GM19240 (cell line): ENCODE measurements around the gene NEK11.
A peak's percentile ranks its signal among the peaks of the same experiment; 100 is the strongest.

ENCODE experiments used
- DNase-seq: peaks from one replicate; pipeline ENCODE4 v3.0.0; 2011; ENCODE audit warnings: low spot score; ENCODE audit not compliant: insufficient read length

The NEK11 gene

DNA sequence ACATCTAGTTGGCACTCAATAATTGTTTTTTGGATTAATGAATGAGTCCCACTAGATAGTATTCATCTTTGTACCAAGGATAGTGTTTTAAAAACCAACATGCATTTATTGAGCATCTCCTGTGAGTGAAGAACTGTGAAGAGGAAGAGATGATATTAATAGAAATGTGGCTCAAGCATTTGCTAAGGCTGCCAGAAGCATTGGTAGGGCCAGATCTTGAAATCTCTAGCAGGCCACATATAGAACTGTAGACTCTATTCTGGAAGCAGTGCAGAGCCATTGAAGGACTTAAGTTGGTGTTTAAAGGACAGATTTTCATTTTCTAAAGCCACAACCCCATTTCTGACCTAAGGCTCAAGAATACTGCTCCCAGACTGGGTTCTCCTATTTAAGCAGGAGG, 99.0 kb downstream of the NEK11 start:
- DNase-seq, result no peak

DNA sequence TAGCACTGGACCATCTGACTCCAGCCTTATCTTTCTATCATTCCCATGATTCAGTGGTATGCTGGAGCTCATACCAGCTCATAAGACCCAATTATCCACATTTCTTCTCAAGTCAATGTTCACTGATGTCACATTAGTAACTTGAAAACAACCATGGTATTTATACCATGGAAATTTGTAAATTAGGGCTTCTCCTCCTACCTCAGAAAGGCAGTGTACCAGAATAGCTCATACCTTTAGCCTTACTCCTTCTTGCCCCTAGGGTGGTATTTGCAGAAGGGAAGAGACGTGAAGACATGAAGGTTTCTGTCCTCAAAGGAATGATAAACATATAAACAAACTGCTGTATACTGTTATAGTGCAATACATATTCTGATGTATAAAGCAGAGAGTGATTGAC, 114.2 kb downstream of the NEK11 start:
- DNase-seq, result no peak

DNA sequence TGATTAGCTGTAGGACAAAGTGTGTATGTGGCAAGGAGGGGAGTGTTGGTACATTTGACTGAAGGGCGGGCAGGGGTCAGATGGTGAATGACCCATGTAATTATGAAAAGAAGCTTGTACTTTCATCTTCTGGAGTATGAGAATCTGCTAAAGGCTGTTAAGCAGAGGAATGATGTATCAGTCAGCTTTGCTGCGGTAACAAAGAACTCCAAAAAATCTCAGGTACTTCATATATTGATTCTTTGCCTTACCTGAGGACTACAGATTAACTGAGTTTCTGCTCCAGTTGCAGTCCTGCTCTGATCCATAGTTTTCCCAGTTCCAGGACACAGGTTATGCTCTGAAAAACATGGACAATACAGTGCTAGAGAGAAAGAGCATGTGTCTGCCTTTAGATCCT, 115.1 kb downstream of the NEK11 start:
- DNase-seq, result no peak

DNA sequence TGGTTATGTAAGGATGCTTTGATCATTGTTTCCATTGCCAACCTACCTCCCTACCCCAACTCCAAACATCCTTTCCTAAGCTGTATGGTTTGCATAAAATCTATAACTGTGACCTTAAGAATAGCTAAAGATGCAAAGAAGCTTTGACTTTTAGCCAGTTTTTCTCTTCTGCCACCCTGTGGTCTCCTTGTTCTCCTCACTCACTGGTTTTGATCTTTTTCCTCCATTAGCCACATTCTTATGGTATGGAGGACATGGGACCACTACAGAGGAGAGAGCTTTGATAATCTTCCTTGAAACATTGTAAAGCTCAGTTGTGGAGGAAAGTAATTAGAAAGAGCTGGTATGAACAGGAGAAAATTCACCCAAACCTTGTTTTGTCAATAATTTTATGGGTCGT, 115.9 kb downstream of the NEK11 start:
- no peak for DNase-seq

DNA sequence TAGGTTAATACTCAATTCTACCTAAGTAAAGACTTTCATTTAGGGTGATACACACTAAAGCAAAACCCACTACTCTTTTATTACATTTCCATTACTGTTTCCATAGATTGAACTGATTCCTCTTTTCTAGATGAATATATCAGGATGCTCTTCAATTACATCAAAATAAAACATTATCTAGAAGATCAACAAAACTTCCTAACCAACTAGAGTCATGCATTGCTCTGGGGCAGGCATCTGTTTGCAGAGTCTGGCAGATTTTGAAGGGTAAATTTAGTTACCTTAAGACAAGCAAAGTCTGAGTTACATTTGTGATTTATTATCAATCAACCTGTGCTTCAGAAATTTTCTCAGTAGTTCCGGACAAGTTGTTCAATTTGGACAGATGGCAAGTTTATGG, 117.1 kb downstream of the NEK11 start:
- no peak for DNase-seq

DNA sequence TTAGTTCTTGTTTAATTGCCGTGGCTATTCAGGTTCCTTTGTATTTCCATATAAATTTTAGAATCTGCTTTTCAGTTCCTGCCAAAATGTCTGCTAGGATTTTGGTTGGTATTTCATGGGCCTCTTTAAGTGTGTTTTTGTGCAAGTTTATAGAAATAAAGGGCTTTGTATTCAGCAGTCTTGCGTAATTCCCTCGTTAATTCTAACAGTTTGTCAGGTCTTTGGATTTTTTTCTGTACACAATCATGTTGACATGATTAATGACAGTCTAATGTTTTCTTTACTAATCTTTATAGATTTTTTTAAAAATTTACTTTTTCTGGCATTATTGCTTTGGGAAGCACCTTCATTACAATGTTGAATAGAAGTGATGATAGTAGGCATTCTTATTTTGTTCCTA, 120.9 kb downstream of the NEK11 start:
- DNase-seq, result no peak

DNA sequence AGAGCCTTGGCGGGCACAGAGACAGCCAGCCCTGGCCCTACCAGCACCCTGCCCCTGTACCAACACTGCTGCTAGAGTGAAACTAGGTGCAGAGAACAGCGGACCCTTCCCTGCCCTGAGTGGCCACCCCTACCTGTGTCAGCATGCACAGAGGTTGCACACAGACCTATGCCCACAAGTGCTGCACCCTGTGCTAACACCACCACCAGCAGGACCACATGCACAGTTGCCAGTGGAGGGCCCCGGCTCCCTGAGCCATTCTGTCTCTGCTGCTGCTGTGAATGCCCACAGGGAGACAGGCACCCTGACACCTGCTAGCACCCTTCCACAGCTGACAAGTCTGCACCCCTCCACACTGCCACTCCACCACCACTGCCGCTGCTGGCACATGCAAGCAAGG, 131.8 kb downstream of the NEK11 start:
- DNase-seq, result no peak

DNA sequence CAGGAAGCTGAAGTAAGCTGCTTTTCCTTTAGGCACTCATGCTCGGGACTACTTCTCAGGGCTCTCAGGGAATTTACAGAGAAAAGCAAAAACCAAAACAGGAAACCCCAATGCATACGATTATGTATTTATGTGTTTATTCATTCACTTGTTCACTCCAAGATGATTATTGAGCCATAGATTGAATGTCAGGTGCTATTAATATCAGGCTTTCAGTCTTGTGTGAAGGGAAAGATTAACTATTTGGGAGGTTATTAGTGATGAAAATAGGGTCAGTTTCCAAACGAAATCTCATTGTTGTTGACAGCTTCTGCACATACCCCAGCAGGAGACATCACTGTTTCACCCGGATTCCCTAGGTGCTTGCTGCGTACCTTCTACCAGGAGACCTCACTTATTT, 135.8 kb downstream of the NEK11 start:
- no peak for DNase-seq

DNA sequence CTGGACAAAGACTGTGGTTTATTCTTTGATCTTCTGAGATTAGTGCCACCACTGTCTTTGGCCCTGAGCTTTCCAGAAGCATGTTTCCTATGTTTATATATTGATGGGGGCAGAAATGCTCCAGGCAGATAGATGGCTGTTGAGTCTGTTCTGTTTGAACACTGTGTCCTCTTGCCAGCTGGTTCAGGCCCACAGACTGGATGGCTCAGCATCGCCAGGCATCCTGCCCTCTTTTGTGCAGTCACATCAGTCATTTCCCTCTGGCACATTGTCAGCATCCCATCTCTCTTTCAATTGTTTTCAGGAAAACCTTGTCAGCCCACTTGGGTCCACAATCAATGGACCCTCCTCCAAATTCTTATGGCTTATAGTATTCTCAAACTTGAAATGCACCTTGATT, 141.2 kb downstream of the NEK11 start:
- no peak for DNase-seq

DNA sequence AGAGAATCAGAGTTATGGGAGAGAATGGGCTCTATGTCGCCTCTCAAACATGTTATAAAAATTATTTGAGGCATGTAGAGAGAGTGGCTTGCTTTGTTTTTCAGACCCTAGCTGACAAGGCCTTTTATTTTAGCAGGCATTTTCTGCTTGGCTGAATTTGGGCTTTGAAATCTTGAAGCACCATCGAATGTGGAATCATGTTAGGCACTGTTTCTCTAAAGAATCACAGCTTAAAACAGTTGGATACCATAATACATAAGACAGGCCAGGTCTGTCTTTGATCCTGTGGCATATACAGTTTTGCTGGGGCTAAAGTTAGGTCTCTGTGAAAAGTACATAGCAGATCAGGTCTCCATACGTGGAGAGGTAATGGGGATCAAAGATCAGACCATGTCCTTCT, 142.7 kb downstream of the NEK11 start:
- no peak for DNase-seq

DNA sequence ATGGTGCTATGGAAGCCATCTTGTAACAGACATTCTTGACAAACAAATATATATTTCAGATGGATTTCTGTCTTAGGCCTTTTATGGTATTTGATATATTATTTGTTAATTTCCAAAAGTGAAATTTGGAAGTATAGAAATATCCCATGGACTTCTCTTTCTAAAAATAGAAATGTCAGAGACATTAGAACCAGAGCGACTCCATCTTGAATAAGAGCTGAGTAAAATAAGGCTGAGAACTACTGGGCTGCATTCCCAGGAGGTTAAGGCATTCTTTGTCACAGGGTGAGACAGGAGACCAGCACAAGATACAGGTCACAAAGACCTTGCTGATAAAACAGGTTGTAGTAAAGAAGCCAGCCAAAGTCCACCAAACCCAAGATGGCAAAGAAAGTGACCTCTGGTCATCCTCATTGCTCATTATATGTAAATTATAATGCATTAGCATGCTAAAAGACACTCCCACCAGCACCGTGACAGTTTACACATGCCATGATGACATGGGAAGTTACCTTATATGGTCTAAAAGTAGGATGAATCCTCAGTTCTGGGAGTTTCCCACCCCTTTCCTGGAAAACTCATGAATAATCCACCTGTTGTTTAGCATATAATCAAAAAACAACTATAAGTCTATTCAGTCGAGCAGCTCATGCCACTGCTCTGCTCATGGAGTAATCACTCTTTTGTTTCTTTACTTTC, 146.0 kb downstream of the NEK11 start:
- no peak for DNase-seq

DNA sequence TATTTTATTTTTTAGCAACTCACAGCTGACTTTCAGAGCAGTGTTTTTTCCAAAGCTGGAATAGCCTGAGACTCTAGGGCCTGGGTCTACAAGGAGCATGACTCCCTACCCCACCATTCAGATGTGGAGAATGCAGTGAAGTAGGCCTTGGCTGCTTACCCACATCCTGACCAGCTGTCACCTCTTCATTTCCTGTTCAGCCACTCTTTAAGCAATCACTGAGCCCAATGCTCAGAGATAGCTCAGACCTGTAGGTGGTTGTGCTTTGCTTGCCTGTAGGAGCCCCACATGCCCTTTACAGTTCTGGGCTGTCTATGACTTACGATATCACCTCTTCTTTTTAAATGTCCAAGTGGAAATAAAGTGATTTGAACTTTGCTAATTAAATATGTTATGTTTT, 148.1 kb downstream of the NEK11 start:
- DNase-seq, result peak; percentile 22

DNA sequence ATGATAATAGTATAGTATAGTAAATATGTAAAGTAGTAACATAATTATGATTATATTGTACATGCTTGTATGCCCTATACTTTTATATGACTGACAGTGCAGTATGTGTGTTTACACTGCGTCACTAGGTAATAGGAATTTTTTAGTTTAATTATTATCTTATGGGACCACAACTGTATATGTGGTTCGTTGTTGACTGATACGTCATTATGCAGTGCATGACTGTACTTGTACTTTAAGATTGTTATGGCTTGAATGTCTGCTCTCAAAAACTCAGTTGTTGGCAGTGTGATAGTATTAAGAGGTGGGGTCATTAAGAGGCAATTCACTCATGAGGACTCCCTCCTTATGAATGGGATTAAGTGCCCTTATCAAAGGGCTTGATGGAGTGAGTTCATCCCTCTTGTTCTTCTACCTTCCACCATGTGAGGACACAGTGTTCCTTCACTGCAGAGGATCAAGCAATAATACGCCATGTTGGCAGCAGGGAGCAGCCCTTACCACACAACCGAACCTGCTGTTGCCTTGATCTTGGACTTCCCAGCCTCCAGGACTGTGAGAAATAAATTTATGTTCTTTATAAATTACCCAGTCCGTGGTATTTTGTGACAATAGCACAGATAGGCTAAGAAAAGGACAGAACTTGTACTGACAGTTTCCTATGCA, 152.2 kb downstream of the NEK11 start:
- no peak for DNase-seq

DNA sequence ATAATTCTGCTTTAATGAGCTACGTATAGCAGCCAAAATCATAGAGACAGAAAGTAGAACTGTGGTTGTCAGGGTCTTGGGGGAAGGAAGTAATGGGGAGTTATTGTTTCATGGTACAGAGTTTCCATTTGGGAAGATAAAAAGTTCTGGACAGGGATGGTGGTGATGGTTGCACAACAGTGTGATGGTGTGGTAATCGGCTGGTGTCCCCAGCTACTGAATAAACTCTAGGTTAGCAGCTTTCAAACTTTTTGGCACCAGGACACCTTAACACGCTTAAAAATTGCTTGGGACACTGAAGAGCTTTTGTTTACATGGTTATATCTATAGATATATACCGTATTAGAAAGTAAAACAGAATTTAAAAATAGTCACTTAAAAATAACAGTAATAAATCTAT, 166.0 kb downstream of the NEK11 start:
- DNase-seq, result no peak

DNA sequence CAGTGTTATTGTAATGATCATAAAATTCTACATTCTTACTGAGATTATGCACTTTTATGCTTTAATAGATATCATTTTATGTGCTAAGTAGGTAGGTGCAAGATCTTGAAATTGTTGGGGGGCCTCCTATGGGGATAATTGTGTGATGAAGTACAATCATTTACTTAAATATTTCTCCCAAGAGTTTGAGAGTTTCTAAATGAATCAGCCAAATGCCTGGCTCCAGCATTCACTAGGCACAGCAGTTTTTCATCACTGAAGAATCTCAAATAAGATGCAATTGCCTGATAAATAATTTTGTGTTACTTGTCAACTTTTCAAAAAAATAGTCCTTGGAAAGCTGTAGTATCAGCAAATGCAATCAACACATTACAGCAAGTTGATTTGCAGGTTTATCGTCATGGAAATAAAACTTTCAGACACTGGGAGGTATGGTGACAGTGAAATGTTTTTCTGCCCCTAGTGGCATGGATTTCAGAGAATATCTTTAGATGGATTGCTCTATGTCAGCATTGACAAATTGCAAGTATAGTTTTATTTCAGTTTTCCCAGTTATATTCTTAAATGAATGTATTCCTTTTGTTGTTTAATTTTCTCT, 167.1 kb downstream of the NEK11 start:
- no peak for DNase-seq

DNA sequence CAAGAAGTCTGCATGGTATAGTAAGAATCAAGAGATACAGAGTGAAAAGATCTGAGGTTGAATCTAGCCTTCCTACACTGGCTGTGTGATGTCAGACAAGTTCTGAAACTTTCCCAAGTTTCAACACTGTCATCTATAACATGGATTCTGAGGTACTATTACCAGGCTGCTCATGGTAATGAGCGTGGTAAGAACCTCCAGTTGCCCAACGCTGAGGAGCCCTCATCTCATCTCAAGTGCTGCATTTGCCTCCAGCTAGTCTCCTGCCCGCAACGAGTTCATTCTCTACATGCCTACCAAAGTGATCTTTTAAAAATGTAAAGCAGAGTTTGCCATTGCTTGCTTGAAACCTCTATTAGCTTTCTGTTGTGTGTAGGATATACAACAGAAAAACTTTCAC, 168.1 kb downstream of the NEK11 start:
- DNase-seq, result no peak

DNA sequence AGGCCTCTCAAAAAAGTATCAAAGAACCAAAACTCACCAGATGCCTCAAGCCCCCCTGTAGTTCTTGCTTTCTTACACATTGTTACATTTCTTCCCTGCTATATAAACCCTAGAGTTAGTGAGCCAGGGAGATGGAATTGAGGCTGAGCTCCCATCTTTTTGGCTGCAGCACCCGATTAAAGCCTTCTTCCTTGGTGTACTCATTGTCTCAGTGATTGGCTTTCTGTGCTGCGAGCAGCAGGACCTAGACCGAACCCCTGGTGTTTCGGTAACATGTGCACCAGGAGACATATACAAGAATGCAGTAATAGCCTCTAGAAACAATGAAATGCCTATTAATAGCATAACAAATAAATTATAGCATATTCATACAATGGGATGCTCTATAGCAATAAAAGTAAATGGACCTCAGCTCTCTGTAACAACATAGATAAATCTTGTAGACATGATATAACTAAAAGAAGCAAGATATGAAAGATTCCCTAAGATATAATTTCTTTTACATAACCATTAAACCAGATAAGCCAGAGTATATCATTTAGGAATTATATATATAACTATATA, 174.0 kb downstream of the NEK11 start:
- DNase-seq, result no peak

DNA sequence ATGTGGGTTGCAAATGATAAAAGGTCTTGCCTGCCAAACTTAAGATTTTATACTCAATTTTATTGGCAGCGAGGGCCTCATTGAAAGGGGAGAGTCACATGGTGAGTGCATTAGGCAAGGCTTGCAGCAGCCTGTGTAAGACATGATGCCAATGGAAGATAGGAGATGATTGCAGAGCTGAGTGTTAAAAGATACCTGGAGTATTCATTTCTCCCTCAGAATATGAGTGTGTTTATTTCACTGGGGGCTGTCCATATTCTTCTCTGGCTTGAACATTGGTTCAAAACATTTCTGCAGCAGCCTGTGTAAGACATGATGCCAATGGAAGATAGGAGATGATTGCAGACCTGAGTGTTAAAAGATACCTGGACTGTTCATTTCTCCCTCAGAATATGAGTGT, 189.7 kb downstream of the NEK11 start:
- no peak for DNase-seq

DNA sequence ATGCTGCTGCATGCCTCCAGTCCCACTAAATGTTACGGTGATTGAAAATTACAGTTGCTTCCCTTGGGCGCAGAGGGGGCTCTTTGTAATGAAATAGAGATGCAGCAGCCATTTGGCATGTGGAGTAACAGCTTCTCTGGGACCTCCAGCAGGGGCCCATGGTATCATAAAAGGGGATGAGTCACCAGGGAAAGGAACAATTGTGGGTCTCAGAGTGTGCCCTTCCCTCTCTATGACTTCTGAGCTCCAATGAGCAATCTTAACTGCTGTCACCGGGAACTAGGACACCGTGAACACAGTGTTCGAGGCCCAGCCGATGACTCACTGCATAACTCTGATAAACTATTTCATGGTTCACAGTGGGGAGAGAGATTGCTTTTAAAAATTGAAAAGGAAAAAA, 190.1 kb downstream of the NEK11 start:
- DNase-seq, result no peak

DNA sequence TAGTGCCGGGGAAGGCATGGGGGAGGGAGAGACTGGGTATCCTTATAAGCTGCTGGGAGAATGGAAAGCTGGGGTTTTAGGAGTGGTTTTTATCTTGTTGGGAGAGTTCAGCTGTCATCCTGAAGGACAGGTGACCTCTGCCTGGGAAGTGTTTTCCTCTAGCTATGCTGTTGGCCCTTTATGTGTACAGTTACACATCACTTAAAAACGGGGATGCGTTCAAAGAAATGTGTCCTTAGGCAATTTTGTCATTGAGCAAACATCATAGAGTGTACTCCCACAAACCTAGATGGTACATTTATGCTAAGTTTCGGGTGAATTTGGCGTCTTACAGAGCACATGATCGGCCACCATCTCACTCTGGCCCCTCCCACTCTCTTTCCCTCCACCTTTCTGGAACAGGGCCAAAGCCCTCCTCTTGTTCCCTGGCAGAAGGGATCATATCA, 190.6 kb downstream of the NEK11 start:
- DNase-seq, result no peak

DNA sequence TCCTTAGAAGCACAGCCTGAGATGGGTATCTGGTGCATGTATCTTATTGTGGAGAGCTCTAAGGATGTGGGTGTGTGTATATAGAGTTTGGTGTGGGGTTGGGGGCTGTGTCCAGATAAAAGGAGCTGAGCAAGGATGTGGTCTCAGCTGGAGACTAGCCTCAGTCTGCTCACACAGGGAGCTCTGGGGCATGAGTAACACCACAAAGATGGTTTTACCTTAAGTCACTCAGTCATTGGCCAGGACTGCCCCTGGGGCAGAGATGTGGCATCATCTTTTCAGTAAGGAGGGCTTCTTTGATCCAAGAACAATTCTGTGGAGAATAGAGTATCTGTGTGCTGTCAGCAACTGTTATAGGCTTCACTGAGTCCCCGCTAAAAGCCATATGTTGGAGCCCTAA, 191.5 kb downstream of the NEK11 start:
- DNase-seq, result no peak

DNA sequence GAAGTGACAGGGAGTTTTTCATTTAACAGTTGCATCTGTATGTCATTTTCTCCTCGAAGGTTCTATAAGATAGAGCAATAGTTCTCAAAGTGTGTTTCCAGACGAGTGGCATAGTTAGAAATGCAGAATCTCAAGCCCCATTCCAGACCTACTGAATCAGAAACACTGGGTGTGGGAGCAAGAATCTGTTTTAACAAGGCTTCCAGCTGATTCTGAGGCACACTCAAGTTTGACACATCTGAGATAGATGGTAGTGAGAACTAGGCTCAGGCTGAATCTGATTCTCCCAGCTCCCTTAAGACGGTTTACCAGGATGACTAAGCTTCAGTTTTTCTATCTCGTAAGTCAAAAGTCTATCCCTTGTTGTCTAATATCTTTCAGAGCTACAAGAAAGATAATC, 195.1 kb downstream of the NEK11 start:
- no peak for DNase-seq

DNA sequence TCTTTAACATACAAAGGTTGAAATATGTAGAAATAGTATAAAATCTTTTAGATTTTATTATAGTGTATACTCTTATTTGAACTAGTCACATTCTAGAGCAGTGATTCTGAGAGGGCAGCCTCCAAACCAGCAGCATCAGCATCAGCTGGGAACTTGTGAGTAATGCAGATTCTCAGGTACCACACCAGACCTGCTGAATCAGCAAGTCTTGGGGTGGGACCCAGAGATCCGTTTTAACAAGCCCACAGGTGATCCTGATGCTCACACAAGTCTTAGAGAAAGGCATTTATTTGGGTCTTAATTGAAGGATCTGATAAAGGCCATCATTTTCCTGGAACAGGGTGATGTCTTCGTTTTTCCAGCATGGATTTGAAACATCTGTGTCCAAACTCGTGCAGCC, 195.9 kb downstream of the NEK11 start:
- no peak for DNase-seq
